GM19238 (cell line): ENCODE data around the gene OR5B17.
"Not testable (repeated sequence)": the region's sequence is repeated elsewhere in the genome, so short reads cannot be mapped to it uniquely, and the experiment has no call there.

ENCODE experiments used
- DNase-seq: peaks from one replicate; pipeline ENCODE4 v3.0.0; 2011; ENCODE audit warnings: low spot score; ENCODE audit not compliant: insufficient read length

Gene OR5B17

DNA sequence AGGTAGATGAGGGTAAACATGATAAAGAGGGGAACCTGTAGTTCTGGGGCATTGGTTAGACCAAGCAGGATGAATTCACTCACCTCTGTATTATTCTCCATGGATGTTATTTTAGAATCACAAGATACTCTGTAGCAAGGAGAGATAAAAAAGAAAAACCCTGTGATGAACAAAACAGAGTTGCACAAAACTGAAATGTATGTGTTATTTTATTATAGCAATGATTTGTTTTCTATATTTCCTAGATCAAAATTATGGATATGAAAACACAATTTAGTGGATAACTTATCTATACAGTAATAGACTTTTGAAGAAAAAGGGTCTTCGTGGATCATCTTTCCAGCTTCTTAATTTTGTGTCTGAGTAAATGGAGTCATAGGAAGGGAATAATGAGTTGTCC, at the start of gene OR5B17:
OR5B17 (minus strand) TSS at position 101 of the 400 bp plus-strand sequence; CDS start at position 101, 0 bp downstream.
- DNase-seq: no peak

DNA sequence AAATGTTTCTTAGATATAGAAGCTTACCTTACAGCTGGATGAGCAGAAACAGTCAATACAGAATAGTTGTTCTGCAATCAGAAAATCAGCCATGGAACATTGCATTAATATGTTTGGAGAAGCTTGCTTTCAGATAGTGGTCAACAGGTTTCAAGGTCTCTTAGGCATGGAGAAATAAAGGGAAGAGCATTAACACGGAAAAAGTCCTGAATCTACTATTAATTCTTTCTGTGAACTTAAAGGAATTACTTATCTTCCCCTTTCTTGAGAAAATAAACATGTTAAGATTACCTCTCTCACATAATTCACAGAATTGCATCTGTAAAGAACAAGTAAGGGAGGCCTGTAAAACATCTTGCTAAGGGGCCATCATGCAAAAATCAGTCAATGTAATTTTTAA, 47.9 kb upstream of the OR5B17 start, which contains the start of gene OR5B3:
OR5B3 (minus strand) TSS at position 101 of the 400 bp plus-strand sequence. CDS start 3,465 bp downstream, outside the sequence.
- no peak for DNase-seq

DNA sequence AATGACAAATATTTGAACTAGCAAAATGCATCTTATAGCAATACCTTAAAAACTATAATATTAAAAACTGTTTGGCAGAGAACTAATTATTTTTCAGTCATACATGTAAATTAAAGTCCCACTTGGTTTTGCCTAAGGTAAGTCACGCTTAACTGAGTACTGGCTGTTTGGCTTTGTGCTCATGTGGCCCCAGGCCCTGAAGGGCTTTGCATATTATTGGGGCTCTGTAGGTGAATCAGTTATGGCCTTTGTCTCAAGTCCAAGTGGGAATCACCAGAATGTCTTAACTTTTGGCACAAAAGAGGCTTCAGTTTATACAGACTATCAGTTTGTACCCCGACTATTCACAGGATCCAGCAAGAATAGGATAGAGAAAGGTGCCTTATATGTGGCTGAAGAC, 40.8 kb upstream of the OR5B17 start:
- DNase-seq: not testable (repeated sequence)

DNA sequence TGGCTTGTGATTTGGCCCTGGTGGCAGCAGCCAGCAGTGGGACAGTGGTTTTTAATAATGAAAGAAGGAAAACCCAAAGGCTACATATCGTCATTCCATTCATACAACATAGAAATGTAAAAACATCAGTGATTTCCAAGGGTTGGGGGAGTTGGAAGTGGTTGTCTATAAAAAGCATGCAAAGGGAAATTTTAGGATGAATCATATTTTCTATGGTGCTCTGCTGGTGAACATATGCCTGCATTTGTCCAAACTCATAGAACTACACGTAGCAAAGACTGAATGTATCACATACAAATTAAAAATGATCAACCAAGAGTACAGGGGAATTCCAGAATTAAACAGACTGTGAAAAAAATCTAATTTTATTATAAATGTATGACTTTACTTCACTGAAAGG, 36.7 kb upstream of the OR5B17 start:
- no peak for DNase-seq

GRCh38 chr11:58394195-58394594, 35.3 kb upstream of the OR5B17 start:
- DNase-seq: no peak

DNA sequence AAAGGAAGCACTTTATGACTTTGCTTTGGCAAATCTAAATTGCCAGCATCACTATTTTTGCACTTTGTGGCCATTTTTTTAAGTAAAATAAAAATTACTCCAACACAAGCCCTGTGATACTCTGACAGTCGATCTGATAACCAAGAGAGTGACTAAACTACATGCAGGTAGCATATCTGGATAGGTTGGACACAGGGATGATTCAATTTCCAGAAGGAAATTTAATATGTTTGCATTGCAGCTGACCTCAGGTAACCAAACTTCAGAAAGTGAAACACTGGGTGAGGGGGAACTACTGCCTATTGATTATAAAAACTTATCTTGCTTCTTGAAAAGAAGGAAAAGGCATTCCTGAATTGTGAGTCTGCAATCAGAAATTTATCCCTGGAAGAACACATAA, 33.9 kb upstream of the OR5B17 start:
- no peak for DNase-seq

DNA sequence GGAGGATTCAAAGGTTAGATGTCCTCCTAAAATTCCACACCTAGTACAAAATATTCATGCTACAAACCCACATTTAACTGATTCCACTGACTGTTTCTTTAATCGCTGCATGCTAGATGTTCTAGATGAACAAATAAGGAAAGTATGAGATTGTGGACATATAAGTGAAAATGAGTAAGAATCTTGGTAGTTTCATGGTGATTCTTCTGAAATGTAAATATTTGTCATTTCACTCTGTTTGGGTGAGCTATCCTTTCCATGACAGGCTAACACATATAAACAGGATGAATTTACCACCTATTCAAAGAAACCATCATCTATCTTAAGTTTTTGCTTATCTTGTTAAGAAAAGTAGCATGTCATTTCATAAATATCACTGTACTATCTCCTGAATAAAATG, 33.0 kb upstream of the OR5B17 start:
- DNase-seq: no peak

DNA sequence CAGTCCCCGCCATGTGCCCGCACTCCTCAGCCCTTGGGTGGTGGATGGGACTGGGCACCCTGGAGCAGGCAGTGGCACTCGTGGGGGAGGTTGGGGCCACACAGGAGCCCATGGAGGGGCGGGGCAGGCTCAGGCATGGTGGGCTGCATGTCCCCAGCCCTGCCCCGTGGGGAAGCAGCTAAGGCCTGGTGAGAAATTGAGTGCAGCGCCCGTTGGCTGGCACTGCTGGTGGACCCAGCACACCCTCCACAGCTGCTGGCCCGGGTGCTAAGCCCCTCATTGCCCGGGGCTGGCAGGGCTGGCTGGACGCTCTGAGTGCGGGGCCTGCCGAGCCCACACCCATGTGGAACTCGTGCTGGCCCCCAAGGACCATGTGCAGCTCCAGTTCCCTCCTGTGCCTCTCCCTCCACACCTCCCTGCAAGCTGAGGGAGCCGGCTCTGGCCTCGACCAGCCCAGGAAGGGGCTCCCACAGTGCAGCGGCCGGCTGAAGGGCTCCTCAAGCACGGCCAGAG, 31.7 kb upstream of the OR5B17 start:
- DNase-seq: no peak

GRCh38 chr11:58354727-58355126, 4.1 kb downstream of the OR5B17 start:
- DNase-seq: no peak

- DNase-seq: no peak
Measured at GRCh38 chr11:58345204-58345603, 13.7 kb downstream of the OR5B17 start.

DNA sequence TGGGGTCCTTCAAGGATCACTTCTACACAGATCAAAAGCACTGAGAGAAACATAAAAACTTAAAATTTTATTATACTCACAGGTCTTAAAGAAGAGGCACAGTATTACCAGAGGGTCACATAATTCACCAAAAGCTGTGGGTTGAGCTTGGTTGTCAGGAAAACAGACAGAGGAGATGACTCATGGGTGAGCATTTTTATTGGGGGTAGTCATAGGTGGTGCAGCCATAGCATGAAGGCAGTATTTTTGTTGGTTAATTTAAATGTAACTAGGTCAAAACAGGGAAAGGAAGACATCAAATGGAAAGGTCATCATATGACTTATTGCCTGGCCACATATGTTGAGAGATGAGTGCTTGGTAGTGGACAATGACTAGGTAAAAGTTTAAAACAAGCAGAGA, 24.2 kb downstream of the OR5B17 start:
- no peak for DNase-seq

DNA sequence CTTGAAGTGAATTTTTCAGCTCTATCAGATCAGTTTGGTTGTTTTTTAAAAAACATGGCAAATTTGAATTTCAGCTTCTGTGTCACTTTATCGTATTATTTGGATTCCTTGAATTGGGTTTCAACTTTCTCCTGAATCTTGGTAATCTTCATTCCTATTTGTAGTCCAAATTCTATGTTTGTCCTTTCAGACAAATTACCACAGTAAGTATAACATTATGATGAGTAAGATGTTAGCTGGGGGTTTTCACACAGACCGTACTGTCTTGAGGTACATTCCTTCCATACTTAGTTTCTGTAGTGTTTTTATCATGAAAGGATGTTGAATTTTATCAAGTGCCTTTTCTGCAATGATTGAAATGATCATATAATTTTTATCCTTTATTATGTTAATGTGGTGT, 28.0 kb downstream of the OR5B17 start:
- no peak for DNase-seq

- DNase-seq: no peak
Measured at GRCh38 chr11:58318532-58318931, 40.3 kb downstream of the OR5B17 start.

DNA sequence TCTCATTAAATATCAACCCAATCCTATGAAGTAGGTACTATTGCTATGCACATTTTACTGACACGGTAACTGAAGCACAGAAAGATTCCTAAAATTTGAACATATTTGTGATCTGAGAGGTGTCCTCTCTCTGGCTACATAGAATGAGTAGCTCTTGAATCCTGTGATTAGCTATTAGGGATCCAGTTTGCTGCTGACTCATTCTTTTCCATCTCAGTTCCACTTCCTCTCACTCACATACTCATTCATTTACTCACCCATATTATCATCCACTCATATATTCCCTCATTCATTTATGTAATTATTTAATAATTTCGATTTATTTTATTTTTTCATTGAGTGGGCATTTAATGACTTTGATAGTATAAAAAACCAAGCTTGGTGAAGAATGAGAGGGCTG, 42.7 kb downstream of the OR5B17 start:
- no peak for DNase-seq
